ENCODE measurements around the gene JHY. TPM values are rescaled to one million over a fixed set of nuclear protein-coding genes. Genes with fewer than 3 reads are reported as not detected.
"Not testable (repeated sequence)": the region's sequence is repeated elsewhere in the genome, so short reads cannot be mapped to it uniquely, and the experiment has no call there.

Gene JHY
- total RNA-seq (2014; rRNA removed; shearing (Covaris generic)): 4.6 and 5.0 TPM in 2 replicates

DNA sequence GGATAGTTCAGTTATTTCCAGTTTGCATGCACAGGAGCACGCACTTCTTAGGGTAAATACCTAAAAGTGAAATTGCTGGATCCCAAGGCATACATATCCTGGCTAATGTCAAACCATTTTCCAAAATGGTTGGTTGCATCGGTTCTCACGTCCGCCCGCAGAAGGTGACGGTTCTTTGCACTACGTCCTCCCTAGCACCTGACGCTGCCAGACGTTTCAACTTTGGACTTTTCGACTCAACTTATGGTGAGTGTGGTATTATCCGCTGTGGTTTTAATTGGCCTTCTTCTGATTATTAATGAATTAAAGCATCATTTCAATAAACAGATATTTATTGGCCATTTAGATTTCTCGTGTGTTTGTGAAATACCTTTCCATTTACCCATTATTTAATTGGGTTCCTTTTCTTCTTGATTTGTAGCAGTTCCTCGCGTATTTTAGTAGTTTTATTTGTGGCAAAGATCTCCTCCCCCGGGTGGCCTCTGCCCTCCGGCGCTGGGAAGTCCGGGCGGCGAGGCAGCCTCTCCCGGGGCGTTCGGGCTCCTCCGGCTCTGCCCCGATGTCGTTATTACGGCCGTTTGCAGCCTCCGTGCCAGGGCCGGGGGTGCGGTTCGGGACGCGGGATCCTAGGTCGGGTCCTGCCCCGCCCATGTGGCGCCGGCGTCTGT, at the start of gene JHY:
TSS of gene JHY (plus strand) at position 571 of the 668 bp plus-strand sequence. CDS start 3,091 bp downstream, outside the sequence.
- DNase-seq (ENCODE audit: low read depth): peak; percentile 46

GRCh38 chr11:122833846-122834464, 48.6 kb upstream of the JHY start:
- DNase-seq (ENCODE audit: low read depth): no peak

- DNase-seq (ENCODE audit: low read depth): no peak
Measured at GRCh38 chr11:122836916-122837315, 45.6 kb upstream of the JHY start.

DNA sequence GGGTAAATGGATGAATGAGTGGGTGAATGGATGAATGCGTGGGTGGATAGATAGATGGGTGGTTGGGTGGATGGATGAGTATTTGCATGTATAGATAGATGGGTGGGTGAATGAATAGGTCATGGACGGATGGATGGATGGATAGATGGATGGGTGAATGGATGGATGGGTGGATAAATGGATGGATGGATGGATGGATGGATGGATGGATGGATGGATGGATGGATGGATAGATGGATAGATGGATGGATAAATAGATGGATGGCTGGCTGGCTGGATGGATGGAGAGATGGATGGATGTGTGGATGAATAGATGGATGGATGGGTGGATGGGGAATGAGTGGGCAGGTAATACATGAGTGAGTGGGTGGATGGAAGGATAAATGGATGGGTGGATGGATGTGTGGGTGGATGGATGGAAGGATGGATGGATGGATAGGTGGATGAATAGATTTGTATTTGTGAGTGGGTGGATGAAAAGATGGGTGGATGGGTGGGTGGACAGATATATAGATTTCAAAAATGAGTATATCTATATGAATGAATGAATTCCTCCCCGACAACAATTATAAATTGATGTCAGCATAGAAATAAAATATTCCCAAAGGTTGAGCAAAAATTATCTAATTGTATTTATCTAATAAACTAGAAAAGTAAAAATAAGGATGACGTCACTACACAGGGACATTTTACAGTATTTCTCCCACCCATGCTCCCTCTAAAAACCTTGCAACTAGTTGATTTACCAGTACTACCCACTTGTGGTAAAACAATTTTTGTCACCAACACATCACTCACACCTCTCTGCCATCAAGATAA, 44.8 kb upstream of the JHY start:
- DNase-seq (ENCODE audit: low read depth): no peak

DNA sequence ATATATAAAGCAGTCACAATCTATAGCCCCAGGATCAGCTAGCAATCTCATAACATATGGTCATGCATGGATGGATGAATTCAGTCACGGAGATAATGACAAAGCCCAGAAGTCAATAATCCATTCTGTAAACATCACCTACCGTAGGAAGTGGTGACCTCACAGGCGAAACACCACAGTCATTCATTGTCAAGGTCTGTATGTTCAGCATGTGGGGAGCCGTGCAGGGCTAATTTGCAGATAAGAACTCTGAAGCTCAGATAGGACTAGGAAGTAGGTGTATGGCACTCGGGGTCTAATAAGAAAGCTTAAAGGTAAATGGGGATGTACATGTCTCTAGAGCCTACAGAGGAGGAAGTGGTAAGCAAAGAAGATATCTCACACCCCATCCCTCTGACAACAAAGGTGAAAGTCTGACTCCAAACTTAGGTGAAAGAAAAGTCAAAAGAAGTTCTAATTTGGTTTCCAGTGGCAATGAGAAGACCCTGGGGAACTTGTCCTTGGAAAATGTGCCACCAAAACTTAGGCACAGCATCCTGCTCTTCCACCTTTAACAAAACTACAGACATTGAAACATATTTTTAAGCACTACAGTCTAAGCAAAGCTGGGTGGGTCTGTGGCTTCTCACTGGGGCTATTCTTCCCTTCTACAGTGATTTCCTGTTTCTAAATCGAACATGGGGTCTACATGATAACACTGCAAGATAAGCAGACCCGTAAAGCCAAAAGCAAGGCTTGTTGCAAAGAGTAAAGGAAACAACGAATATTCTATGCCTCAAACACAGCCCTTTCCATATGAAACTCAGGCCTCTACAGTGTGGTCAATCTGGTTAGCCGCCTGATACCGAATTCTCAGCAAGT, 39.0 kb upstream of the JHY start:
- DNase-seq (ENCODE audit: low read depth): no peak

DNA sequence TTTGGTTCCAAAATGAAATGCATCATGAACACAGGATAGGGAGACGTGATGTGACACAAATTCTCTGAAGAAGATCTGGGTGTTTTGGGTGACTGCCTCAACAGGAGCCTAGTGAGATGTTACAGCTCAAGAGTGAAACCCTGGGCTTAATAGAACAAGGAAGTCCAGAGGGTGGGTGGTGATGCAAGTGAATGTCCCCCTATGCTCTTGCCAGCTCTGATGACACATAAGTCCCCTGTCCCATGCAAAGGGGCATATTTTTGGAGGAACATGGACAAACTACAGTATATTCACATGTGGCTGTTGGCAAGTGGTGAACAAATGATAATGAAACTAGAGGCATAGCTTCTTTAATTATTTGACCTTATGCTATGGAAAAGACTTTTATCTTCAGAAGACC, 35.1 kb upstream of the JHY start:
- DNase-seq (ENCODE audit: low read depth): no peak

GRCh38 chr11:122848186-122848585, 34.4 kb upstream of the JHY start:
- no peak for DNase-seq (ENCODE audit: low read depth)

- DNase-seq (ENCODE audit: low read depth): peak; percentile 96
Measured at GRCh38 chr11:122850076-122850631, 32.4 kb upstream of the JHY start.

DNA sequence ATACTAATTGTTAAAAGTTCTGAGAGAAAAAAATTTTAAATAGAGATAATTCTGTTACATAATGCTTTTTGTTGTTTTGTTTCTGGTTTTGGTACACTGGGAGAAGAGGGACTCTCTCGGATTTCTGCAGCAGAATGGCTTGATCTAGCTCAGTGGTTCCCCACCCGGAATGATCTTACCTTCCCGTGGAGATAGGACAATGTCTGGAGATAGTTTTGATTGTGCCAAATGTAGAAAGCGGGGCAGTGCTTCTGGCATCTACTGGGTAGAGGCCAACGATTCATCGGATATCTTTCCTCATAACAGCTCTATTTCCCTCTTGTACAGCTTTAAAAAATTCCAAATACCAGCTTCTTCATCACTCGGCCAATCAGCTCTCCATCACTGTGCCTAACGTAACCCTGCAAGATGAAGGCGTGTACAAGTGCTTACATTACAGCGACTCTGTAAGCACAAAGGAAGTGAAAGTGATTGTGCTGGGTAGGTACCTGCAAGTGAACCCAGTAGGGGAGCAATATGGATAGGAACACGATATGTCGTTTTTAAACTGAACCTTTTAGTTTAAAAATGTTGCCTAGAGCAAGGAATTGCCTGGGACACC, 31.1 kb upstream of the JHY start:
- DNase-seq (ENCODE audit: low read depth): peak; percentile 47

- DNase-seq (ENCODE audit: low read depth): peak; percentile 66
Measured at GRCh38 chr11:122852074-122852795, 30.3 kb upstream of the JHY start.

DNA sequence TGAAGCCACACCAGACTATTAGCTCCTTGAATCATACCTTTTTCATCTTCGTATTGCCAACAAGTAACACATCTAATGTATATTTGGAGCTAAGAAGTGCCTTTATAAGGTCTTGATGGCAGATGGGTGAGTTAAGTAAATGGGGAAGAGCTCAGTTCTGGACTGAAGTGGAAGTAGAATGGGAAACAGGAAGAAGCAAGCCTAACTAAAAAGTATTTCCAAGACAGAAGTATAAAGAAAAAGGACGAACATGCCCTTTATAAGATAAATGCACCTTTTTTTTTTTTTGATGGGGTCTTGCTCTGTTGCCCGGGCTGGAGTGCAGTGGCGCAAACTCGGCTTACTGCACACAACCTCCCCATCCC, 29.8 kb upstream of the JHY start:
- no peak for DNase-seq (ENCODE audit: low read depth)

- DNase-seq (ENCODE audit: low read depth): no peak
Measured at GRCh38 chr11:122853261-122853660, 29.3 kb upstream of the JHY start.

DNA sequence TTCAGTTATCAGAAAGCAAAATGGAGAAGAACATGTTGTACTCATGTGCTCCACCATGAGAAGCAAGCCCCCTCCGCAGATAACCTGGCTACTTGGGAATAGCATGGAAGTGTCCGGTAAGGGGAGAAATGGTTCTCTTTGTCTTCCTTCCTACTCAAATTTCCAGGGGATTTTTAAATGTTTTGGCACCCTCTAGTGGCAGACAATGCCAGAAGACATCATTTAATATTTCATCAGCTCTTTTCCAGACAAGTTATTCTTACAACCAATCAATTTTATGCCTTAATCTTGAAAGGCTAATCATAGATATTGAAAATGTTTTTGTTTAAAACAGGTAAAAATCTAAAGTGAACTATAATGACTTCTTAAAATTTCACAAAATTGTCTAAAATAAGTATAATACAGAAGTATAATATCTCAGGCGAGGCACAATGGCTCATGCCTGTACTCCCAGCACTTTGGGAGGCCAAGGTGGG, 28.6 kb upstream of the JHY start:
- DNase-seq (ENCODE audit: low read depth): peak; percentile 80

DNA sequence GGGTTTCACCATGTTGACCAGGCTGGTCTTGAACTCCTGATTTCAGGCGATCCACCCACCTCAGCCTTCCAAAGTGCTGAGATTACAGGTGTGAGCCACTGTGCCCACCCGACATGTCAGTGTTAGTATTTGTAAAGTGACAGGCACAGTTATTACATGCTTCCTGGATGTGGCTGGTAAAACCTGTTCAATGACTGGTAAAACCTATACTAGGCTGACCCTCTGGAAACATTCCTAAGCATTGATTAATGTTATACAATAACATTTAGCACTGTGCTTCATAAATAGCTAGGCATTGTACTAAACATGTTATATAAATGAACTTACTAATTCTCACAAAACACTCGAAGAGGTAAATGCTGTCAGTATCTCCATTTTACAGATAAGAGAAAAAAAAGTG, 20.9 kb upstream of the JHY start:
- DNase-seq (ENCODE audit: low read depth): no peak

DNA sequence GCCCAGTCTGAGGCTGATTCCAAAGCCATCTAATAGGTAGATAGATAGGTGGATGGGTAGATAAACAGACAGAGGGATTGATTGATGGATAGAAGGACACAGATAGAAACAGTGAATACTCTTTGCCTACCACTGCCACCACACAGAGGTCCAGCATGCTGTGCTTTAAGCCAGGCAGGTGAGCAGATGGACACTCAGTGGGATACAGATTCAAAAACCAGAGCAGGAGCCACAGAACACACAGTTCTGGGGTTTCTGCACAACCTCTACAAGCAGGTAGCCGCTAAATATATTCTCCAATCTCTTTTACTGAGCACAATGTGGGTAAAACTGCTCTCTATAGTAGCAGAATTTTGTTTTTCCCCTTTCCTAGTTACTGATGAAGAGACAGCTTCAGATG, 20.5 kb upstream of the JHY start:
- no peak for DNase-seq (ENCODE audit: low read depth)

DNA sequence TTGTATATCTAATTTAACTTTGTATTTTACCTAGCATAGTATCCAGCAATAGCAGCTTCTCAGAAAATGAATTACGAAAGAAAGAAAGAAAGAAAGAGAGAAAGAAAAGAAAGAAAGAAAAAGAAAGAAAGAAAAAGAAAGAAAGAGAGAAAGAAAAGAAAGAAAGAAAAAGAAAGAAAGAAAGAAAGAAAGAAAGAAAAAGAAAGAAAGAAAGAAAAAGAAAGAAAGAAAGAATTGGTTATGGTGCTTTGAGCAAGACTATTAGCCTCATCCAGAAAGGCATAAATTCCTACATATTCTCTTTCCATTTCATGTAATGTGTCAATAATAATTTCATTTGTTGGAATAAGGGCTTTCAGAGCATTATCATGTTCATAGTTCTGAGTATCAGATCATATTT, 19.4 kb upstream of the JHY start:
- DNase-seq (ENCODE audit: low read depth): not testable (repeated sequence)

GRCh38 chr11:122863704-122864326, 18.7 kb upstream of the JHY start:
- peak; percentile 47 for DNase-seq (ENCODE audit: low read depth)

GRCh38 chr11:122864386-122865115, 18.0 kb upstream of the JHY start:
- no peak for DNase-seq (ENCODE audit: low read depth)

- no peak for DNase-seq (ENCODE audit: low read depth)
Measured at GRCh38 chr11:122869622-122870021, 12.9 kb upstream of the JHY start.
